Loucy (cell line): ENCODE measurements around the gene NCAPD2.

Experiments used
- EZH2phosphoT487 ChIP-seq: fragments of 200-600 bp; IDR thresholded peaks from 2 replicates; pipeline ENCODE4 v1.6.1; 2018; ENCODE audit warnings: antibody characterized with exemption, mild to moderate bottlenecking, moderate library complexity, borderline replicate concordance
- TF ChIP-seq, protein P1 (sequence below): fragments of 200-600 bp; sonication (generic); conservative IDR thresholded peaks from 2 replicates; pipeline ENCODE4 v1.5.1; 2014; ENCODE audit warnings: mild to moderate bottlenecking, antibody characterized with exemption, low read length

DNA sequence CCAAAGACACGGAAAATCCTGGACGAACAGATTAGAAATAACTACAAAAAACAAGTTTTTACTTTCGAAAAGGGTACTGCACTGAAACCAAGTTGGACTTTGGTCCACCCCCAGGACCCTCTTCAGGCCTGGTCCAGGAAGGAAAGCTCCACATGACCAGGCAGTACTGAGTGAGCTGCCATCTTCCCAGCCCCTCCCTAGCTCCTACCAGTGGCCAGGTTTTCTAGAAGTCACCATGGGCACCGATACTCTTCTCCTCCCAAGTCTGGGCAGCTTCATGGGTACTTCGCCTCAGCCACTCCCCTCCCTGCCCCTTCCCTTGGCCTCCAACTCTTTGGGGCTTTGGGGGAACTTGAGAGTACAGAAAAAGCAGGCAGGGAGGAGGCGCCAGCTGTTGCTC lies 30.0 kb upstream of the NCAPD2 start:
- TF ChIP-seq, protein P1, sequence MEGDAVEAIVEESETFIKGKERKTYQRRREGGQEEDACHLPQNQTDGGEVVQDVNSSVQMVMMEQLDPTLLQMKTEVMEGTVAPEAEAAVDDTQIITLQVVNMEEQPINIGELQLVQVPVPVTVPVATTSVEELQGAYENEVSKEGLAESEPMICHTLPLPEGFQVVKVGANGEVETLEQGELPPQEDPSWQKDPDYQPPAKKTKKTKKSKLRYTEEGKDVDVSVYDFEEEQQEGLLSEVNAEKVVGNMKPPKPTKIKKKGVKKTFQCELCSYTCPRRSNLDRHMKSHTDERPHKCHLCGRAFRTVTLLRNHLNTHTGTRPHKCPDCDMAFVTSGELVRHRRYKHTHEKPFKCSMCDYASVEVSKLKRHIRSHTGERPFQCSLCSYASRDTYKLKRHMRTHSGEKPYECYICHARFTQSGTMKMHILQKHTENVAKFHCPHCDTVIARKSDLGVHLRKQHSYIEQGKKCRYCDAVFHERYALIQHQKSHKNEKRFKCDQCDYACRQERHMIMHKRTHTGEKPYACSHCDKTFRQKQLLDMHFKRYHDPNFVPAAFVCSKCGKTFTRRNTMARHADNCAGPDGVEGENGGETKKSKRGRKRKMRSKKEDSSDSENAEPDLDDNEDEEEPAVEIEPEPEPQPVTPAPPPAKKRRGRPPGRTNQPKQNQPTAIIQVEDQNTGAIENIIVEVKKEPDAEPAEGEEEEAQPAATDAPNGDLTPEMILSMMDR = no peak
- TF ChIP-seq EZH2phosphoT487 = no peak
